Muscle of leg (tissue), 11 donors: ENCODE results near the gene BCS1L. TPM values are rescaled to one million over a fixed set of nuclear protein-coding genes. Genes with fewer than 3 reads are reported as not detected.

Experiments used
- DNase-seq: peaks from one replicate; pipeline ENCODE4 v3.0.0; 2013
- H3K27ac ChIP-seq: one replicate; pipeline ENCODE4 v1.5.1; 2013; ENCODE audit warnings: mild to moderate bottlenecking, low read length, control low read depth
- H3K27me3 ChIP-seq: one replicate; pipeline ENCODE4 v1.6.1; 2013; ENCODE audit warnings: low read length; ENCODE audit not compliant: control insufficient read depth, insufficient read depth
- H3K36me3 ChIP-seq: one replicate; pipeline ENCODE4 v1.6.1; 2013; ENCODE audit warnings: low read length; ENCODE audit not compliant: control insufficient read depth, insufficient read depth
- H3K4me1 ChIP-seq: one replicate; pipeline ENCODE4 v1.6.1; 2013; ENCODE audit warnings: low read length; ENCODE audit not compliant: control insufficient read depth, insufficient read depth
- H3K4me3 ChIP-seq: one replicate; pipeline ENCODE4 v1.5.1; 2013; ENCODE audit warnings: low read length, control low read depth
- H3K9me3 ChIP-seq: replicated peaks from 2 replicates; pipeline ENCODE4 v1.6.1; 2013; ENCODE audit warnings: low read depth, low read length; ENCODE audit not compliant: control insufficient read depth
- WGBS: methylation state at CpG from one replicate; pipeline ENCODE4 v1.1.5; 2013; ENCODE audit warnings: missing lambda C conversion rate; ENCODE audit not compliant: insufficient coverage; 5-methylcytosine and 5-hydroxymethylcytosine counted together
- polyA plus RNA-seq, 8 donors: library from polyadenylated mRNA; unstranded; fragments of 120-200 nt; gene quantifications; one replicate each; pipeline versions ENCODE4 v1.2.1 to v1.2.3, GENCODE V29; 2013; ENCODE audit warnings: inconsistent platforms in 1 of 8, low replicate concordance in 1 of 8; ENCODE audit not compliant: insufficient read length in 8 of 8, insufficient read depth in 1 of 8
- total RNA-seq: library from RNA; stranded (reverse); fragments of 120-200 nt; gene quantifications from one replicate; pipeline ENCODE4 v1.2.4, GENCODE V29; 2013

Gene BCS1L
- total and polyA plus RNA-seq, 9 donors, result 33.6 to 43.4 (median 36.5) TPM

- WGBS, result 44% methylated on average over 1 of the region's 4 CpGs
- H3K4me3 ChIP-seq, result no peak overlapping the region
- no peak overlapping the region for H3K27ac ChIP-seq
- no peaks in the 10 kb centered on the region for H3K27me3 ChIP-seq
- no peaks in the 10 kb centered on the region for H3K9me3 ChIP-seq
- DNase-seq, result peak; percentile 29
- H3K36me3 ChIP-seq, result peaks cover 52% of the 10 kb centered on the region
- no peaks in the 10 kb centered on the region for H3K4me1 ChIP-seq
These were observed 27.6 kb upstream of the BCS1L start for GRCh38 chr2:218631837-218632236.

- no peak overlapping the region for H3K4me3 ChIP-seq
- DNase-seq, result no peak
- no peak overlapping the region for H3K27ac ChIP-seq
- H3K4me1 ChIP-seq, result no peaks in the 10 kb centered on the region
- H3K27me3 ChIP-seq, result no peaks in the 10 kb centered on the region
- H3K36me3 ChIP-seq, result peaks cover 77% of the 10 kb centered on the region
- H3K9me3 ChIP-seq, result no peaks in the 10 kb centered on the region
- 100% methylated on average over 1 of the region's 5 CpGs for WGBS
These were observed 23.8 kb upstream of the BCS1L start for GRCh38 chr2:218635719-218636118.

- H3K36me3 ChIP-seq, result peaks cover 85% of the 10 kb centered on the region
- H3K9me3 ChIP-seq, result no peaks in the 10 kb centered on the region
- no peaks in the 10 kb centered on the region for H3K4me1 ChIP-seq
- DNase-seq, result no peak
- H3K27me3 ChIP-seq, result no peaks in the 10 kb centered on the region
- no peak overlapping the region for H3K4me3 ChIP-seq
- 95% methylated on average over 17 of the region's 18 CpGs for WGBS
- H3K27ac ChIP-seq, result no peak overlapping the region
These were observed 21.1 kb upstream of the BCS1L start for GRCh38 chr2:218638372-218638771.

GRCh38 chr2:218642121-218642656, 17.3 kb upstream of the BCS1L start:
- 93% methylated on average over 18 of the region's 18 CpGs for whole genome bisulfite sequencing
- H3K27ac ChIP-seq, result no peak overlapping the region
- H3K4me3 ChIP-seq, result no peak overlapping the region
- H3K9me3 ChIP-seq, result no peaks in the 10 kb centered on the region
- no peak for DNase-seq
- no peaks in the 10 kb centered on the region for H3K4me1 ChIP-seq
- H3K27me3 ChIP-seq, result no peaks in the 10 kb centered on the region
- H3K36me3 ChIP-seq, result peaks cover 82% of the 10 kb centered on the region

- H3K4me1 ChIP-seq, result no peaks in the 10 kb centered on the region
- no peak for DNase-seq
- WGBS, result 89% methylated on average over 17 of the region's 17 CpGs
- H3K9me3 ChIP-seq, result no peaks in the 10 kb centered on the region
- no peak overlapping the region for H3K27ac ChIP-seq
- H3K4me3 ChIP-seq, result no peak overlapping the region
- H3K36me3 ChIP-seq, result peaks cover 83% of the 10 kb centered on the region
- H3K27me3 ChIP-seq, result no peaks in the 10 kb centered on the region
These were observed 16.7 kb upstream of the BCS1L start for GRCh38 chr2:218642786-218643185.

GRCh38 chr2:218643751-218644310, 15.7 kb upstream of the BCS1L start:
- no peak overlapping the region for H3K27ac ChIP-seq
- no peaks in the 10 kb centered on the region for H3K9me3 ChIP-seq
- DNase-seq, result no peak
- no peaks in the 10 kb centered on the region for H3K27me3 ChIP-seq
- WGBS, result 94% methylated on average over 8 of the region's 10 CpGs
- no peak overlapping the region for H3K4me3 ChIP-seq
- no peaks in the 10 kb centered on the region for H3K4me1 ChIP-seq
- peaks cover 83% of the 10 kb centered on the region for H3K36me3 ChIP-seq

GRCh38 chr2:218644721-218645120, 14.8 kb upstream of the BCS1L start:
- Histone ChIP-seq H3K4me3 (no peak overlapping the region), H3K27me3 (no peaks in the 10 kb centered on the region), H3K9me3 (no peaks in the 10 kb centered on the region), H3K36me3 (peaks cover 83% of the 10 kb centered on the region), H3K27ac (no peak overlapping the region), H3K4me1 (no peaks in the 10 kb centered on the region)
- DNase-seq, result no peak
- 92% methylated on average over 5 of the region's 11 CpGs for WGBS

- Histone ChIP-seq H3K4me1 (no peaks in the 10 kb centered on the region), H3K36me3 (peaks cover 83% of the 10 kb centered on the region), H3K9me3 (no peaks in the 10 kb centered on the region), H3K4me3 (no peak overlapping the region), H3K27me3 (no peaks in the 10 kb centered on the region), H3K27ac (no peak overlapping the region)
- DNase-seq, result no peak
- WGBS, result no CpG with 5 or more reads among the region's 1 CpG
These were observed 14.4 kb upstream of the BCS1L start for GRCh38 chr2:218645126-218645525.

GRCh38 chr2:218648088-218648786, 11.2 kb upstream of the BCS1L start:
- Histone ChIP-seq H3K27ac (no peak overlapping the region), H3K36me3 (peaks cover 87% of the 10 kb centered on the region), H3K27me3 (no peaks in the 10 kb centered on the region), H3K4me3 (no peak overlapping the region), H3K4me1 (no peaks in the 10 kb centered on the region), H3K9me3 (no peaks in the 10 kb centered on the region)
- peak; percentile 51 for DNase-seq
- WGBS, result 85% methylated on average over 6 of the region's 9 CpGs

GRCh38 chr2:218648787-218649100, 10.7 kb upstream of the BCS1L start:
- H3K27me3 ChIP-seq, result no peaks in the 10 kb centered on the region
- no peak for DNase-seq
- no peaks in the 10 kb centered on the region for H3K4me1 ChIP-seq
- WGBS, result 89% methylated on average over 11 of the region's 11 CpGs
- H3K9me3 ChIP-seq, result no peaks in the 10 kb centered on the region
- H3K36me3 ChIP-seq, result peaks cover 86% of the 10 kb centered on the region
- no peak overlapping the region for H3K4me3 ChIP-seq
- H3K27ac ChIP-seq, result no peak overlapping the region
